Mucosa of stomach (tissue), 1 donor: ENCODE results near the gene GNA12.
"Not testable (repeated sequence)": the region's sequence is repeated elsewhere in the genome, so short reads cannot be mapped to it uniquely, and the experiment has no call there.

Experiments
- H3K27me3 ChIP-seq: one replicate; pipeline ENCODE4 v1.7.0; 2013; ENCODE audit warnings: mild to moderate bottlenecking, low read length; ENCODE audit not compliant: control insufficient read depth, insufficient read depth
- H3K36me3 ChIP-seq: one replicate; pipeline ENCODE4 v1.7.0; 2013; ENCODE audit warnings: low read length; ENCODE audit not compliant: control insufficient read depth, insufficient read depth
- H3K4me1 ChIP-seq: one replicate; pipeline ENCODE4 v1.7.0; 2013; ENCODE audit warnings: mild to moderate bottlenecking, low read length; ENCODE audit not compliant: control insufficient read depth, insufficient read depth
- H3K4me3 ChIP-seq: one replicate; pipeline ENCODE4 v1.7.0; 2013; ENCODE audit warnings: low read length
- H3K9ac ChIP-seq: one replicate; pipeline ENCODE4 v1.7.0; 2013; ENCODE audit warnings: mild to moderate bottlenecking, low read length, moderate library complexity
- H3K9me3 ChIP-seq: one replicate; pipeline ENCODE4 v1.7.0; 2013; ENCODE audit warnings: mild to moderate bottlenecking, low read length, moderate library complexity; ENCODE audit not compliant: control insufficient read depth
- donor health status: Pancreatic carcinoma.

The GNA12 gene

GRCh38 chr7:2757361-2757903, 86.7 kb downstream of the GNA12 start:
- no peak overlapping the region for H3K9ac ChIP-seq
- no peaks in the 10 kb centered on the region for H3K27me3 ChIP-seq
- H3K36me3 ChIP-seq = no peaks in the 10 kb centered on the region
- peaks cover 36% of the 10 kb centered on the region for H3K4me1 ChIP-seq
- H3K9me3 ChIP-seq = no peaks in the 10 kb centered on the region
- H3K4me3 ChIP-seq = no peak overlapping the region

GRCh38 chr7:2755531-2755930, 88.6 kb downstream of the GNA12 start:
- Histone ChIP-seq H3K9me3 (no peaks in the 10 kb centered on the region), H3K36me3 (no peaks in the 10 kb centered on the region), H3K9ac (no peak overlapping the region), H3K4me1 (peaks cover 28% of the 10 kb centered on the region), H3K4me3 (no peak overlapping the region), H3K27me3 (no peaks in the 10 kb centered on the region)

- H3K9me3 ChIP-seq = no peaks in the 10 kb centered on the region
- H3K9ac ChIP-seq = no peak overlapping the region
- H3K4me3 ChIP-seq = no peak overlapping the region
- peaks cover 21% of the 10 kb centered on the region for H3K4me1 ChIP-seq
- H3K27me3 ChIP-seq = no peaks in the 10 kb centered on the region
- no peaks in the 10 kb centered on the region for H3K36me3 ChIP-seq
These were observed 89.2 kb downstream of the GNA12 start for GRCh38 chr7:2754912-2755311.

- H3K9ac ChIP-seq = no peak overlapping the region
- no peak overlapping the region for H3K4me3 ChIP-seq
- H3K27me3 ChIP-seq = no peaks in the 10 kb centered on the region
- H3K36me3 ChIP-seq = no peaks in the 10 kb centered on the region
- H3K4me1 ChIP-seq = peaks cover 14% of the 10 kb centered on the region
- H3K9me3 ChIP-seq = no peaks in the 10 kb centered on the region
These were observed 90.0 kb downstream of the GNA12 start for GRCh38 chr7:2754086-2754485.

GRCh38 chr7:2753148-2753547, 91.0 kb downstream of the GNA12 start:
- Histone ChIP-seq H3K4me1 (peaks cover 8% of the 10 kb centered on the region), H3K4me3 (no peak overlapping the region), H3K36me3 (no peaks in the 10 kb centered on the region), H3K27me3 (no peaks in the 10 kb centered on the region), H3K9ac (no peak overlapping the region), H3K9me3 (no peaks in the 10 kb centered on the region)

GRCh38 chr7:2751086-2751485, 93.0 kb downstream of the GNA12 start:
- no peaks in the 10 kb centered on the region for H3K4me1 ChIP-seq
- no peak overlapping the region for H3K9ac ChIP-seq
- H3K4me3 ChIP-seq = no peak overlapping the region
- H3K27me3 ChIP-seq = no peaks in the 10 kb centered on the region
- no peaks in the 10 kb centered on the region for H3K9me3 ChIP-seq
- H3K36me3 ChIP-seq = no peaks in the 10 kb centered on the region

GRCh38 chr7:2750004-2750407, 94.1 kb downstream of the GNA12 start:
- Histone ChIP-seq H3K9me3 (no peaks in the 10 kb centered on the region), H3K4me1 (no peaks in the 10 kb centered on the region), H3K4me3 (no peak overlapping the region), H3K36me3 (no peaks in the 10 kb centered on the region), H3K27me3 (no peaks in the 10 kb centered on the region), H3K9ac (no peak overlapping the region)

- H3K9ac ChIP-seq, H3K4me1 ChIP-seq, H3K36me3 ChIP-seq, H3K27me3 ChIP-seq, H3K4me3 ChIP-seq, H3K9me3 ChIP-seq: not testable (repeated sequence)
These were observed 95.4 kb downstream of the GNA12 start for GRCh38 chr7:2748684-2749083.

DNA sequence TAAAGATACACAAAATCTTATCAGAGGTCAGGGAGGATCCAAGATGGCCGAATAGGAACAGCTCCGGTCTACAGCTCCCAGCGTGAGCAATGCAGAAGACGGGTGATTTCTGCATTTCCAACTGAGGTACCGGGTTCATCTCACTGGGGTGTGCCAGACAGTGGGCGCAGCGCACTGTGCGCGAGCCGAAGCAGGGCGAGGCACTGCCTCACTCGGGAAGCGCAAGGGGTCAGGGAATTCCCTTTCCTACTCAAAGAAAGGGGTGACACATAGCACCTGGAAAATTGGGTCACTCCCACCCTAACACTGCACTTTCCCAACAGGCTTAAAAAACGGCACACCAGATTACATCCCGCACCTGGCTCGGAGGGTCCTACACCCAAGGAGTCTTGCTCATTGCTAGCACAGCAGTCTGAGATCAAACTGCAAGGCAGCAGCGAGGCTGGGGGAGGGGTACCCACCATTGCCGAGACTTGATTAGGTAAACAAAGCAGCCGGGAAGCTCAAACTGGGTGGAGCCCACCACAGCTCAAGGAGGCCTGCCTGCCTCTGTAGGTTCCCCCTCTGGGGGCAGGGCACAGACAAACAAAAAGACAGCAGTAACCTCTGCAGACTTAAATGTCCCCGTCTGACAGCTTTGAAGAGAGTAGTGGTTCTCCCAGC, 100.5 kb downstream of the GNA12 start:
- not testable (repeated sequence) for H3K4me1 ChIP-seq, H3K4me3 ChIP-seq, H3K27me3 ChIP-seq, H3K9ac ChIP-seq, H3K36me3 ChIP-seq, H3K9me3 ChIP-seq

DNA sequence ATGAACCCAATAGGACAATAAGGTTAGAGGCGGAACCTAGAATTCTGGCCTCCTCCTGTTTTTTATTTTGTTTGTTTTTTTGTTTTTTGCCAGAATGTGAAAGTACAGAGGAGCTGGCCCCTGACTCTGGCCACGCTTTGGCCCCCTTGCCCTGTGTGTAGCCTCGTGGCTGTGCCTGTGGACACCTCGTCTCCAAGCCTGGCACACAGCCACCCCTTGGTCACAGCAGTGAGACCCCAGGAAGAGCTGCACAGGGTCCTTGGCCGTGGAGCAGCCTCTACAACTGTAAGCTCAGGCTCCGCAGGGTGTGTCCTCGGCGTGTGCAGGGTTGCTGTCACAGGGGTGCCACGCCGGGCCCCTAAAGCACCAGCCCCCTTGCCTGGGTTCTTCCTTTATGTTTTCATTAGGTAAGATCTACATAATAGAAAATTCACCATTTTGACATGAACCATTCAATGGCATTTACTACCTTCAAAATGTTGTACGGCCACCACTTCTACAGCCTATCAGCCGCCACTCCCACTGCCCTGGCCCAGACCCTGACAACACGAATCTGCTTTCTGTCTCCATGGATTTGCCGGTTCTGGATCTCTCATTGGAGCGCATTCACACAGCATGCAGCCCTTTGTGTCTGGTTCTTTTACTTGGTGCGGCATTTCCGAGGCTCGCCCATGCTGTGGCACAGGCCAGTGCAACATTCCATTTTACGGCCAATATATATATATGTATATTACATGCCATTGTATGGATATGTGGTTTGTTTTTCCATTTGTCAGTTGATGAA, 105.2 kb downstream of the GNA12 start:
- Histone ChIP-seq H3K4me3 (no peak overlapping the region), H3K4me1 (peaks cover 8% of the 10 kb centered on the region), H3K36me3 (no peaks in the 10 kb centered on the region), H3K9me3 (no peaks in the 10 kb centered on the region), H3K9ac (no peak overlapping the region), H3K27me3 (no peaks in the 10 kb centered on the region)

DNA sequence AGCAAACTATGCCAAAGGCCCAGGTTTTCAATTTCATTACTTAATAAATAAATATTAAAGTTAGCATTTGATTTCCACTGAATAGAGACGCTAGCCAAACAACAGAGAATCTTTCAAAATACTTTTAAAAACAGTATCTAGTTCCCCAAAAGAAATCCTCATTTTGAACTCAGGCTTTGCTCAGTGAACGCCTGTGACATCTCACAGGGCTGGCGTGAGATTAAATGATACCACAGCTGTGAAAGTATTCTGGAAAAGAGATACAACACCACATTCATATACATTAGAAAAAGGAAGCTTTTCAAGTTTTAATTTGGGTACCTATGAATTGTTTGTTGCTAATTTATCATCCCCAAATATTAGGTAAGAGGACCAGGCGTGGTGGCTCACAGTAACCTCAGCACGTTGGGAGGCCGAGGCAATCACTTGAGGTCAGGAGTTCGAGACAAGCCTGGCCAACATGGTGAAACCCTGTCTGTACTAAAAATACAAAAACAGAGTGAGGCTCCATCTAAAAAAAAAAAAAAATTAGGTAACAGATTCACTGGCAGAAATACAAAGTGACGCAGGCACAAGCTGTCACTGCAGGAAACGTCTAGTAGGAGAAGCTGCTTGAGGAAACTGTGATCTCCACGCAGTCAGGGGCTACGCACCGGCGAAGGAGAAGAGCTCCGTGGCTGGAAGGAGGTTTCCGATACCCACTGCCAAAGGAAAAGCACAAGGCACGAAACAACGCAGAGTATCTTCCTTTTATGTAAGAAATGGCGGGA, 106.2 kb downstream of the GNA12 start:
- peaks cover 17% of the 10 kb centered on the region for H3K4me1 ChIP-seq
- no peaks in the 10 kb centered on the region for H3K36me3 ChIP-seq
- no peak overlapping the region for H3K9ac ChIP-seq
- no peaks in the 10 kb centered on the region for H3K27me3 ChIP-seq
- H3K4me3 ChIP-seq = no peak overlapping the region
- H3K9me3 ChIP-seq = no peaks in the 10 kb centered on the region
